Natural killer cell (primary cell): ENCODE results near the gene ZNF467. TPM values are rescaled to one million over a fixed set of nuclear protein-coding genes. Genes with fewer than 3 reads are reported as not detected.

Experiments
- ATAC-seq, 3 donors: fragments of 150-1000 bp in 2 of 3; fragments of 200-7000 bp in 1 of 3; cut with Tn5 transposase; 1 replicate in 1 of 3; 2 replicates in 2 of 3; pipeline ENCODE4 v1.10.0; 2021; ENCODE audit warnings: mild to moderate bottlenecking in 2 of 3, moderate library complexity in 2 of 3
- DNase-seq, 2 donors: peaks; one replicate each; pipeline versions ENCODE4 v3.0.0 to v3.0.0-alpha.2; 2013 to 2021; ENCODE audit warnings: mixed read lengths in 1 of 2
- H3K27ac ChIP-seq: one replicate; pipeline ENCODE4 v1.5.1; 2013; ENCODE audit warnings: mild to moderate bottlenecking, low read length
- H3K27me3 ChIP-seq: one replicate; pipeline ENCODE4 v1.6.1; 2013; ENCODE audit warnings: low read length; ENCODE audit not compliant: control insufficient read depth, insufficient read depth
- H3K36me3 ChIP-seq: one replicate; pipeline ENCODE4 v1.6.1; 2013; ENCODE audit warnings: low read length; ENCODE audit not compliant: control insufficient read depth, insufficient read depth
- H3K4me1 ChIP-seq: one replicate; pipeline ENCODE4 v1.6.1; 2013; ENCODE audit warnings: low read length; ENCODE audit not compliant: control insufficient read depth, insufficient read depth
- H3K4me3 ChIP-seq: one replicate; pipeline ENCODE4 v1.5.1; 2013; ENCODE audit warnings: low read length
- H3K9me3 ChIP-seq: one replicate; pipeline ENCODE4 v1.6.1; 2013; ENCODE audit warnings: low read length; ENCODE audit not compliant: control insufficient read depth, insufficient read depth
- H3K27ac Mint-ChIP-seq, 2 donors: one replicate each; pipeline ENCODE4 v1.8.0; 2022; ENCODE audit warnings: mild to moderate bottlenecking in 2 of 2, mixed read lengths in 2 of 2, moderate library complexity in 1 of 2
- H3K27me3 Mint-ChIP-seq, 2 donors: one replicate each; pipeline ENCODE4 v1.8.0; 2022; ENCODE audit warnings: low read depth in 2 of 2, mixed read lengths in 2 of 2
- H3K36me3 Mint-ChIP-seq: one replicate; pipeline ENCODE4 v1.8.0; 2022; ENCODE audit warnings: mixed read lengths
- H3K4me1 Mint-ChIP-seq, 2 donors: one replicate each; pipeline ENCODE4 v1.8.0; 2022; ENCODE audit warnings: mixed read lengths in 2 of 2
- H3K4me3 Mint-ChIP-seq: one replicate; pipeline ENCODE4 v1.8.0; 2022; ENCODE audit warnings: mild to moderate bottlenecking, moderate library complexity, mixed read lengths
- H3K9me3 Mint-ChIP-seq, 2 donors: one replicate each; pipeline ENCODE4 v1.8.0; 2022; ENCODE audit warnings: mixed read lengths in 2 of 2
- CTCF ChIP-seq: fragments of 200-600 bp; IDR thresholded peaks from one replicate; pipeline ENCODE4 v1.8.0; 2022; ENCODE audit warnings: antibody characterized with exemption
- WGBS: methylation state at CpG from one replicate; pipeline ENCODE4 v1.1.7; 2013; ENCODE audit warnings: missing lambda C conversion rate; ENCODE audit not compliant: insufficient coverage; 5-methylcytosine and 5-hydroxymethylcytosine counted together
- intact Hi-C: fragments of 100-400 bp; cut with micrococcal nuclease; formaldehyde crosslinking; loops from one replicate; pipeline ENCODE4 v1.14.2; 2022
- total RNA-seq, 4 donors: library from RNA; stranded (reverse); fragments of 120-200 nt in 1 of 4; gene quantifications; one replicate each; pipeline versions ENCODE4 v1.2.3 to v1.2.4, GENCODE V29; 2013 to 2022

ZNF467 gene
- total RNA-seq, 3 donors from 2014 or later (not counting 1 experiment from before 2014, with no cell fraction given), result 2.8 to 5.4 (median 3.7) TPM

- H3K4me1 Mint-ChIP-seq, result peaks cover 0 to 6% of the 10 kb centered on the region in 2 donors
- DNase-seq (no peak), ATAC-seq (no peak)
- H3K4me3 Mint-ChIP-seq, result no peak overlapping the region
- no peak overlapping the region for H3K27ac Mint-ChIP-seq
- Histone ChIP-seq H3K4me3 (no peak overlapping the region), H3K36me3 (no peaks in the 10 kb centered on the region), H3K4me1 (peaks cover 25% of the 10 kb centered on the region), H3K27me3 (peaks cover 4% of the 10 kb centered on the region), H3K27ac (no peak overlapping the region), H3K9me3 (no peaks in the 10 kb centered on the region)
- no peaks in the 10 kb centered on the region for H3K9me3 Mint-ChIP-seq
- no peaks in the 10 kb centered on the region for H3K27me3 Mint-ChIP-seq
- intact Hi-C loops, result no loop called here
- 90% methylated on average over 7 of the region's 7 CpGs for WGBS
- no peaks in the 10 kb centered on the region for H3K36me3 Mint-ChIP-seq
- TF ChIP-seq CTCF, result no peak
These were observed 4.5 kb downstream of the ZNF467 start for GRCh38 chr7:149768931-149769330.

DNA sequence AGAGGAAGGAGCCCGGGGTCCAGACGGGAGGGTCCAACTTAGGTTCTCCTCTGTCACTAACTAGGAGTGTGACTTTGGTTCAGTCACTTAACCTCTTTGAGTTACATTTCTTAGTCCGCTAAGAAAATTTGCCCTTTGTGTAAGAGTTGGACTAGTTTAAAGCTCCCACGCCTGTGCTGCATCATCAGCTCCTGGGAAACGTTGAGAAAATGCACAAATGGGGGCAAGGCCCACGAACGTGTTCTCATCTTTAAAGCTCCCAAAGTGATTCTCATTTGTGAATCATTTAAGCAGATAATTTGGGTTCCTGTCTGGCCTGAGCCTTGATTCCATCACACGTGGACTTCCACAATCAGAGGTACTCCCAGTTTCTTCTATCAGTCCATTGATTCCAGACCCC lies 6.3 kb downstream of the ZNF467 start:
- H3K4me3 Mint-ChIP-seq, result no peak overlapping the region
- DNase-seq, result no peak

DNA sequence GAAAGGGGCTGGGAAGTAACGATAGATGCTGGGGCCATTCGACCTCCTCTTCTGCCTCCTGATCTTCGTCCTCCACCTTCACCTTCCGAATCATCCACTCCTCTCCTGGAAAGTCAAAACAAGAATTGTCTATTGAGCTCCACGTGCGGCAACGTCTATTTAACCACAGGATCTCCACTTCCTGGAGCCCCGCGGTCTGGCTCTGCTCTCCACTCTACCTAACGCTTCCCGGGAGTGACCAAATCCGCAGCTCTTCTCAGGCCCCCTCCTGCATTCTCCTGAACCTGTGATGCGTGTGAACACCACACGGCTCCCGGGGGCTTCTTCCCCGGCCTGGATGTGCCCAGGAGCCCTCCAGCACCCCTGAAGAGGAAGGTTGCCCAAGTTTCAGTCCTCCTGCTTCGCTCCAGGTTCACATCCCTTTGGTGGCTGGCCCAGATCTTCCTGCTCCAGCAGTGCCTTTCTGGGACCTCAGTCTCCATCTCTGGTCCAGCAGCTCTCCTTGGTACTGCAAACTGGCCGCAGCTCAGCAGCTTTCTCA lies 7.2 kb downstream of the ZNF467 start:
- Mint-ChIP-seq H3K27ac (no peak overlapping the region), H3K36me3 (no peaks in the 10 kb centered on the region), H3K9me3 (no peaks in the 10 kb centered on the region), H3K4me1 (no peaks in the 10 kb centered on the region), H3K4me3 (no peak overlapping the region), H3K27me3 (no peaks in the 10 kb centered on the region)
- Histone ChIP-seq H3K36me3 (no peaks in the 10 kb centered on the region), H3K27ac (no peak overlapping the region), H3K4me1 (peaks cover 8% of the 10 kb centered on the region), H3K4me3 (no peak overlapping the region), H3K27me3 (peaks cover 2% of the 10 kb centered on the region), H3K9me3 (no peaks in the 10 kb centered on the region)
- no peak for DNase-seq
- TF ChIP-seq CTCF, result no peak
- intact Hi-C loops, result no loop called here
- 91% methylated on average over 18 of the region's 18 CpGs for WGBS
- no peak for ATAC-seq

More for the DNA sequence above, 6.3 kb downstream of the ZNF467 start:
- peaks cover 11% of the 10 kb centered on the region for H3K4me1 ChIP-seq
- no peaks in the 10 kb centered on the region for H3K4me1 Mint-ChIP-seq
- 88% methylated on average over 8 of the region's 8 CpGs for WGBS
- no peak for ATAC-seq
- H3K27me3 ChIP-seq, result peaks cover 2% of the 10 kb centered on the region
- H3K27me3 Mint-ChIP-seq, result no peaks in the 10 kb centered on the region
- no peaks in the 10 kb centered on the region for H3K36me3 Mint-ChIP-seq
- no peaks in the 10 kb centered on the region for H3K9me3 Mint-ChIP-seq
- no peak overlapping the region for H3K4me3 ChIP-seq
- no peak for TF ChIP-seq CTCF
- H3K27ac ChIP-seq, result no peak overlapping the region
- no peak overlapping the region for H3K27ac Mint-ChIP-seq
- H3K36me3 ChIP-seq, result no peaks in the 10 kb centered on the region
- intact Hi-C loops, result no loop called here
- no peaks in the 10 kb centered on the region for H3K9me3 ChIP-seq
